ENCODE data around the gene PAFAH1B2. TPM values are rescaled to one million over a fixed set of nuclear protein-coding genes. Genes with fewer than 3 reads are reported as not detected.
A peak's percentile ranks its signal among the peaks of the same experiment; 100 is the strongest.

Gene PAFAH1B2, protein sequence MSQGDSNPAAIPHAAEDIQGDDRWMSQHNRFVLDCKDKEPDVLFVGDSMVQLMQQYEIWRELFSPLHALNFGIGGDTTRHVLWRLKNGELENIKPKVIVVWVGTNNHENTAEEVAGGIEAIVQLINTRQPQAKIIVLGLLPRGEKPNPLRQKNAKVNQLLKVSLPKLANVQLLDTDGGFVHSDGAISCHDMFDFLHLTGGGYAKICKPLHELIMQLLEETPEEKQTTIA
- 10 to 100 TPM; 50.0 to 50.2 TPM for total RNA-seq

DNA sequence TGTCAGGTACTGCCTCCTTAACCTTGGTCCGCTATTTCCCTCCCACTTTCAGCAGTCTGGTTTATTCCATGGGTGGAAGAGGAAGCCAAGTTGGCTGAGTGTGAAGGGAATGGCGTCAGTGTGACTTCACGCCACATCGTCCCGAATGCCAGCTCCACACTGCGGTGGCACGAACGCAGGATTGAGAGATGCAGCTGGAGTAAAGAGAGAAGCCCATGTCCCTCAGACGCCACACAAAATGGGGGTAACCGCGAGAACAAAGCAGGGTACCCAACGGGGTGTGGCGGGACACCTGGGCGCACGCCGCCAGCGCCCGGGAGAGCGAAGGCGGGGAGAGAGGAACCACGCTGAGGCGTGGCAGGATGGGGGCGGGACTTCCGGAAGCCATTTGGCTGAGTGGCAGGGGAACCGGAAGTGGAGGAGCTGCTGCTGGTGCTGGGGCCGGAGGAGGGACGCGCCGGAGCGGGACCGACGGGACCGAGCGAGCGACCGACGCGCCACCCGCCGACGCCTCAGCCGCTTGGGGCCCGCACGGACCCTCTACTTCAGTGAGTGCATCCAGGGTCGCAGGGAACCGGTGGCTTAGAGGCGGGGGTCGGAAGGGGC lies at the start of gene PAFAH1B2:
TSS of gene PAFAH1B2 (plus strand) at position 417 of the 606 bp plus-strand sequence. CDS start 8,161 bp downstream, outside the sequence.
- Mint-ChIP-seq H3K4me1 (ENCODE audit: low read depth) (peaks cover 34% of the 10 kb centered on the region), H3K27me3 (peaks cover 8% of the 10 kb centered on the region), H3K36me3 (ENCODE audit: low read depth) (peaks cover 27% of the 10 kb centered on the region), H3K9me3 (no peaks in the 10 kb centered on the region), H3K4me3 (peak within 1 kb of the TSS; percentile 99), H3K27ac (peak within 1 kb of the TSS; percentile 92)
- POLR2A ChIA-PET, result interaction anchor here (0.6 to 4.8 kb wide), 17 partner anchors 13 to 564 kb away, joined by 3 to 25 read pairs (median 4); partner anchors contain the start of genes BUD13, PCSK7, SIDT2 and ZPR1
- peak; percentile 94 for ATAC-seq
- TF ChIP-seq, protein P1, sequence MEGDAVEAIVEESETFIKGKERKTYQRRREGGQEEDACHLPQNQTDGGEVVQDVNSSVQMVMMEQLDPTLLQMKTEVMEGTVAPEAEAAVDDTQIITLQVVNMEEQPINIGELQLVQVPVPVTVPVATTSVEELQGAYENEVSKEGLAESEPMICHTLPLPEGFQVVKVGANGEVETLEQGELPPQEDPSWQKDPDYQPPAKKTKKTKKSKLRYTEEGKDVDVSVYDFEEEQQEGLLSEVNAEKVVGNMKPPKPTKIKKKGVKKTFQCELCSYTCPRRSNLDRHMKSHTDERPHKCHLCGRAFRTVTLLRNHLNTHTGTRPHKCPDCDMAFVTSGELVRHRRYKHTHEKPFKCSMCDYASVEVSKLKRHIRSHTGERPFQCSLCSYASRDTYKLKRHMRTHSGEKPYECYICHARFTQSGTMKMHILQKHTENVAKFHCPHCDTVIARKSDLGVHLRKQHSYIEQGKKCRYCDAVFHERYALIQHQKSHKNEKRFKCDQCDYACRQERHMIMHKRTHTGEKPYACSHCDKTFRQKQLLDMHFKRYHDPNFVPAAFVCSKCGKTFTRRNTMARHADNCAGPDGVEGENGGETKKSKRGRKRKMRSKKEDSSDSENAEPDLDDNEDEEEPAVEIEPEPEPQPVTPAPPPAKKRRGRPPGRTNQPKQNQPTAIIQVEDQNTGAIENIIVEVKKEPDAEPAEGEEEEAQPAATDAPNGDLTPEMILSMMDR (IDR thresholded peaks at IDR 0.05), result no peak
- intact Hi-C loops (cut with micrococcal nuclease), result no loop called here
- CTCF ChIA-PET, result interaction anchor here (0.7 to 4.2 kb wide), 10 partner anchors 10 to 353 kb away, joined by 3 to 21 read pairs (median 4); partner anchors contain the start of genes APOA5 and SIDT2
- peak; percentile 97 for DNase-seq

DNA sequence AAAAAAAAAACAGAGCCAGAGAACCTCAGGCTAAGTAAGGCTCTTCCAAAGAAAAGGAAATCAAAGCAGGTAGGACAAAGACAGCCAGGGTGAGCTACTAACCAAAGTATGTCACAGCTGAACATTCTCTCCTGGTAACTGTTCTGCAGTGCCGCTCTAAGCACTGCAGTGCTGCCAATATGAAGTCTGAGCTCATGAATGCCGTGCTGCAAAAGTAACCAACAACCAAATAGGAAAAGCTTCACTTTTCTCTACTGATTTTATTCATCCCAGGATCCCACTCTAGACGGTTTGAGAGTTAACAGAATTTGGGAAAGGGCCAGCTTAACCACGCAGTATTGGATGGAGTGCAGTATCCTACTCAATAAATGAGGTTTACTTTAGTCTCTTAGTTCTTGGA lies 49.3 kb upstream of the PAFAH1B2 start:
- Mint-ChIP-seq H3K27ac (peak overlapping the region; percentile 44), H3K9me3 (peaks cover 6% of the 10 kb centered on the region), H3K4me1 (ENCODE audit: low read depth) (peaks cover 76% of the 10 kb centered on the region), H3K27me3 (no peaks in the 10 kb centered on the region), H3K4me3 (peak overlapping the region; percentile 98), H3K36me3 (ENCODE audit: low read depth) (peaks cover 15% of the 10 kb centered on the region)
- TF ChIP-seq, protein P1 (IDR thresholded peaks at IDR 0.05), result no peak
- ATAC-seq (no peak), DNase-seq (no peak)
- ChIA-PET CTCF (interaction anchor here (0.8 to 3.4 kb wide), 7 partner anchors 11 to 304 kb away, joined by 3 to 17 read pairs (median 3); no protein-coding TSS in a partner anchor), POLR2A (interaction anchor here (0.7 to 2.6 kb wide), 11 partner anchors 11 to 118 kb away, joined by 3 to 10 read pairs (median 3); no protein-coding TSS in a partner anchor)
- intact Hi-C loops (cut with micrococcal nuclease), result loop anchor here (2.0 to 5.0 kb wide), 4 partner anchors 32 to 212 kb away; no protein-coding TSS in a partner anchor

DNA sequence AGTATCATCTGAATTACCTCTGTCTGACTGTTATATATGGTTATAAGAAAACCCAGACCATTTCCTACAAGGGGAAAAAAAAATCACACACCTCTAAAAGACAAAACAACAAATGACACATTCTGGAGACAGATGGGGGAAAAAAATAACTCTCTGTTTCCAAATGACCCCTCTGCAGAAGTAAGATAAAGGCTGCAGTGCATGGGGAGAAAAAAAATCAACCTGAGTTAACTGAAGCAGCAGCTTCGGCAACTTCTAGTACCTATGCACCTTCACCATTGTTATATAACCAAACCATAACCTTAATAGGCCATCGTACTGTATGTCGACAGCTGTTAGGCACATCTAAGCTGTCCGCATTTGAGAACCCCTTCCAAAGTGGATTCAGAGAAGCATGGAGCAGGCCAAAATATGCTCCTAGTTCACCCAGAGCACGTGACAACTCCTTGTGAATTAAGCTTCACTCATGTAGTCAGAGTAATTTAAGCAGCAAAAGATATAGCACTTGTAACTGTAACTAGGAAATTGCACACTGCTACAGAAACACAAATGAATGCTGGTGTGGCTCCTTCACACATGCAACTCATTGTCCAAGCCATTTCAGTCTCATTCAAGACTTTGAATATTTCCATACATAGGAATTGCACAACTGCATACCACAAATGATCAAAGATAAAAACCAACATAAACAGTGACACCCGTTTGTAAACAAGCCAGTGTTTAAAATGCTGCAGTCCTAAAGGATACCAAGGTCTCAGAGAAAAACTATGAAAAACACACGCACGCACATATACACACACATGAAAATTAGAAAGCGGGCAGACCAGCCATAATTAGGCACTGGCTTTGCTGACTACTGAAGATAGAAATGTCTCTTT lies 48.6 kb upstream of the PAFAH1B2 start:
- DNase-seq (no peak), ATAC-seq (peak; percentile 15)
- ChIA-PET POLR2A (interaction anchor here (0.7 to 1.8 kb wide), 10 partner anchors 12 to 117 kb away, joined by 3 to 9 read pairs (median 4); no protein-coding TSS in a partner anchor), CTCF (interaction anchor here (0.8 to 3.4 kb wide), 6 partner anchors 10 to 305 kb away, joined by 3 to 17 read pairs (median 4); no protein-coding TSS in a partner anchor)
- Mint-ChIP-seq H3K4me1 (ENCODE audit: low read depth) (peaks cover 68% of the 10 kb centered on the region), H3K9me3 (peaks cover 6% of the 10 kb centered on the region), H3K27ac (peak overlapping the region; percentile 94), H3K27me3 (no peaks in the 10 kb centered on the region), H3K4me3 (peak overlapping the region; percentile 98), H3K36me3 (ENCODE audit: low read depth) (peaks cover 14% of the 10 kb centered on the region)
- TF ChIP-seq, protein P1 (IDR thresholded peaks at IDR 0.05), result no peak
- intact Hi-C loops (cut with micrococcal nuclease), result loop anchor here (2.0 to 5.0 kb wide), 4 partner anchors 33 to 213 kb away; no protein-coding TSS in a partner anchor

DNA sequence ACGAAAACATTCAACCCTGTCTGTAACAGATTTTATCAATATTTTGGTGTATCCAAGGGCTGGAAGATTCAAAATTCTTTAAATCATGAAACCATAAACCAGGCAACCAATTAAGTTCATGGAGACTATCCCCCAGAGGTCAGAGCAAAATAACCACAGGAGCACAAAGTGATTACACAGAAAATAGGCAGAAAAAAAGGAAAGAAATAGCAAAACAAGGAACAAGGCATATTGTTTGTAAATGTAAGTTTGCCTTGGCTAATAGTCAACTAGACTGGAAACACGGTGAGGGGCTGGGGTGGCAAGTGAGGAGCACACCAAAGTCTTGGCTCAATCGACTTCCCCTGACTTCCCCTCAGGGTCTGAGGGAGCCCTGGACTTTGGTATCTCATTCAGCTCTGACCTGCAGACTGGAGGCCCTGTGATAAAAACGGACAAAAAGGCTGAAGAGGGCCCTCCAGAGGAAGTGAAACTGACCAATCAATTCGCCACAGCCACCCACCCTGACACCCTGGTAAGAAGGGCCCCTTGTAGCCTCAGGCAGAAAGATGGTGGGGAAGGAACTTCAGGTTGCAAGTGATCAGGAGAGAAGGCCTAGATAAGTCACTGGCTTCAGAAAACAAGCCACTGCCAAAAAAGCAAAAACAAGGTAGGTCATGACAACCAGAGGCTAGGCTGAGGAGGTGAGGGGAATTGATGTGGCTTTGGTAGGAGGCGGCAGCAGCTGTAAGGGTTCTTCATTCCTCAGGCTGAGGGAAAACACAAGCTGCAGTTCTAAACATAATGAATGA lies 47.7 kb upstream of the PAFAH1B2 start:
- DNase-seq (peak; percentile 52), ATAC-seq (peak; percentile 15)
- intact Hi-C loops (cut with micrococcal nuclease), result loop anchor here (5.0 kb wide), 3 partner anchors 34 to 214 kb away; no protein-coding TSS in a partner anchor
- H3K4me3 Mint-ChIP-seq, result peak overlapping the region; percentile 98
- TF ChIP-seq, protein P1 (IDR thresholded peaks at IDR 0.05), result no peak
- CTCF ChIA-PET, result interaction anchor here (0.9 to 4.8 kb wide), 12 partner anchors 9 to 305 kb away, joined by 3 to 26 read pairs (median 5); partner anchors contain the start of gene APOA5
- peak overlapping the region; percentile 94 for H3K27ac Mint-ChIP-seq
- peaks cover 64% of the 10 kb centered on the region for H3K4me1 Mint-ChIP-seq (ENCODE audit: low read depth)
- peaks cover 14% of the 10 kb centered on the region for H3K36me3 Mint-ChIP-seq (ENCODE audit: low read depth)
- H3K9me3 Mint-ChIP-seq, result peaks cover 6% of the 10 kb centered on the region
- no peaks in the 10 kb centered on the region for H3K27me3 Mint-ChIP-seq
- POLR2A ChIA-PET, result interaction anchor here (0.7 to 3.3 kb wide), 14 partner anchors 13 to 166 kb away, joined by 3 to 22 read pairs (median 4); no protein-coding TSS in a partner anchor

Data from activated CD8-positive, alpha-beta T cell treated with anti-CD3 and anti-CD28 coated beads for 36 hours (primary cell).